ENCODE results near the gene SND1.

The SND1 gene

DNA sequence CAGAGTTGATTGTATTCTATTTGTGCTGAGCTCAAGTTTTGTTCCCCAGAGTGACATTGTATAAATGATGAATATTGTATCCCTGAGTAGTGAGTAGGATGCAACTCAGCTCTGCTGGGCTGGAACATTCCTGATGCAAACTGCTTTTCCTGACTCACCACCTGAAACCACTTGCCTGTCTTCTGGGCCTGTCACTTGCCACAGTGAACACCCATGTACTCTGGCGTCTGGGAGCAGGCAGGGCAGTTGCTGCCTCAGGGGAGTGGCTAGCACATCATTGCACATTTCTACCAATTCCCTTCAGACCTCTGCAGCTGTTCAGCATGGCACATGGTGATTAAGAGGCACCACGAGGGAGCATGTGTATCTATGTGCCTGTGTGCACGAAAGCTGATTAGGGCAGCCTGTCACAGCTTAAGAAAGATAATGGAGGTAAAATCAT, 157.3 kb downstream of the SND1 start:
- no peaks in the 10 kb centered on the region for H3K9me3 ChIP-seq (ENCODE audit: control insufficient read depth, insufficient read depth, low read length)
- H3K27me3 ChIP-seq (ENCODE audit: control insufficient read depth, low read length), result no peaks in the 10 kb centered on the region
- H3K36me3 ChIP-seq (ENCODE audit: control insufficient read depth, low read length), result peaks cover 56% of the 10 kb centered on the region
- H3K27ac ChIP-seq (ENCODE audit: low read depth, low read length), result no peak overlapping the region
- H3K4me1 ChIP-seq (ENCODE audit: control insufficient read depth, low read length), result no peaks in the 10 kb centered on the region
- H3K4me3 ChIP-seq (ENCODE audit: low read length), result no peak overlapping the region
- H3K79me2 ChIP-seq (ENCODE audit: control insufficient read depth, low read length), result peaks cover 53% of the 10 kb centered on the region
- no peak overlapping the region for H3K4me2 ChIP-seq (ENCODE audit: low read length)
- no peaks in the 10 kb centered on the region for H3F3A ChIP-seq (ENCODE audit: control insufficient read depth, insufficient read depth)
- no peaks in the 10 kb centered on the region for H3K9me2 ChIP-seq (replicated peaks; ENCODE audit: control insufficient read depth, low read length)
- peaks cover 12% of the 10 kb centered on the region for H4K20me1 ChIP-seq (ENCODE audit: control insufficient read depth, insufficient read depth, low read depth, low read length)
- TF ChIP-seq, protein P1, sequence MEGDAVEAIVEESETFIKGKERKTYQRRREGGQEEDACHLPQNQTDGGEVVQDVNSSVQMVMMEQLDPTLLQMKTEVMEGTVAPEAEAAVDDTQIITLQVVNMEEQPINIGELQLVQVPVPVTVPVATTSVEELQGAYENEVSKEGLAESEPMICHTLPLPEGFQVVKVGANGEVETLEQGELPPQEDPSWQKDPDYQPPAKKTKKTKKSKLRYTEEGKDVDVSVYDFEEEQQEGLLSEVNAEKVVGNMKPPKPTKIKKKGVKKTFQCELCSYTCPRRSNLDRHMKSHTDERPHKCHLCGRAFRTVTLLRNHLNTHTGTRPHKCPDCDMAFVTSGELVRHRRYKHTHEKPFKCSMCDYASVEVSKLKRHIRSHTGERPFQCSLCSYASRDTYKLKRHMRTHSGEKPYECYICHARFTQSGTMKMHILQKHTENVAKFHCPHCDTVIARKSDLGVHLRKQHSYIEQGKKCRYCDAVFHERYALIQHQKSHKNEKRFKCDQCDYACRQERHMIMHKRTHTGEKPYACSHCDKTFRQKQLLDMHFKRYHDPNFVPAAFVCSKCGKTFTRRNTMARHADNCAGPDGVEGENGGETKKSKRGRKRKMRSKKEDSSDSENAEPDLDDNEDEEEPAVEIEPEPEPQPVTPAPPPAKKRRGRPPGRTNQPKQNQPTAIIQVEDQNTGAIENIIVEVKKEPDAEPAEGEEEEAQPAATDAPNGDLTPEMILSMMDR (IDR thresholded peaks at IDR 0.05; ENCODE audit: low read depth, low read length, poor library complexity, severe bottlenecking), result no peak
- no peak for TF ChIP-seq EZH2phosphoT487 (IDR thresholded peaks at IDR 0.05; ENCODE audit: borderline replicate concordance, low read length)

DNA sequence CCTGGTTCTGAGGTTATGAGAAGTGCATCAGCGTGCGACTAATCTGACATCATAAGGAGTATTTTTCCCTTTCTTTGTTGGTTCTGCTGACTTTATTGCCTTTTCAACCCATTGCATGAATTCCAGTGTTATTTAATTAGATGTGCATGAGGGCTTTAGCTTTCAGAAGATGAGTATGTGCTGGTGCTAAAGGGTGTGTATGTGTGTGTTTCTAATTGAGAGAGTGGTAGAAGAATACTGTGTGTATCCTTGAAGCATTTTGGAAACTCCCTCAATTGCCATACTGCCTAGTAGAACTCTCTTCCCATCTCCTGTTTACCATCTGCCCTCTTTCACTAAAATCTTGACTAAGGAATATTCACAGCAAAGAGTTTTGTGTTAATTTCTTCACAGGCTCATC, 158.1 kb downstream of the SND1 start:
- no peaks in the 10 kb centered on the region for H3K9me2 ChIP-seq (replicated peaks; ENCODE audit: control insufficient read depth, low read length)
- peaks cover 59% of the 10 kb centered on the region for H3K79me2 ChIP-seq (ENCODE audit: control insufficient read depth, low read length)
- no peak overlapping the region for H3K27ac ChIP-seq (ENCODE audit: low read depth, low read length)

DNA sequence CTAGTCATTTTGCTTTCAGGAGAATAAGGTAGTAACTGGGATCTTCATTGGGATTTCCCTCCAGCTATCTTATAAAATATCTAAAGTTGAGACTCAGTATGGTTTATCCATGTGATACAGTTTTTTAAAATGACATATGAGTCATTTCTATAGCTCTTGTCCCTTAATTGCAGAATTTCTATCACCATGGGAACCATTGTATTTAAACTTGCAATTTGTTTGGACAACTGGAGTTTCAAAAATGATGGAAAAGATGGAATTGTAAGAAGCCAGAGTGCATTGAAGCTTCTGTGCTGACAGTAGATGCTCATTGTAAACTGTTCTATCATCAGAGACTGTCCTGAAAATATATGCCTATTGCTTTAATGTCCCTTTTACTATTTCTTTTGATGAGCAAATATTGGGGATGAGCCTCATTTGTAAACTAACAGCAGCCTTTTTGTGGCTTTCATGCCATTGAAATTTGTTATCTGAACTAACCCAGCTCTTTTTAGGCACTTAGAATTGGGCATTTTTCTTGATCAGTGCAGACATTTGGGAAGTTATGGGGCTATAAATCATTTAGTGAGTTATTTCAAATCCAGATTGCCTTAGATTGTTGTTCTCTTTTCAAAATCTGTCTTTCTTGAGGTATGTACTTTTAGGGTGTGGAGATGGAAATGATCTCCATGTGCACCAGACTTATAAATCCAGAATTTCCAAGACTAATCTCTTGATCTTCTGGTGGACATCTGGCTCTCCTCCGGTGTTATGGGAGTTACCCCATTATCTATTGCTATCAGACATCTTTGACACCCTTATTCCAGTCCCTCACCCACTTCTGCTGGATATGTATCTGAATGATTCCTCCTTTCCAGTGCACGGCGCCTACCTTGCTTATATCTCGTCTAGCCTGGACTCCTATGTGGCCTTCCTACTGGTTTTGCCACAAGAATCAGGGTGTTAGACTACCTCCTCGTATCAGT, 159.0 kb downstream of the SND1 start:
- no peak for TF ChIP-seq EZH2phosphoT487 (IDR thresholded peaks at IDR 0.05; ENCODE audit: borderline replicate concordance, low read length)
- TF ChIP-seq, protein P1 (IDR thresholded peaks at IDR 0.05; ENCODE audit: low read depth, low read length, poor library complexity, severe bottlenecking), result no peak
- Histone ChIP-seq H3K79me2 (ENCODE audit: control insufficient read depth, low read length) (peaks cover 59% of the 10 kb centered on the region), H4K20me1 (ENCODE audit: control insufficient read depth, insufficient read depth, low read depth, low read length) (0 out of 2 replicates have a peak, but pooled peaks cover 10% of the 10 kb centered on the region)

More for the DNA sequence above, 158.1 kb downstream of the SND1 start:
- Histone ChIP-seq H3F3A (ENCODE audit: control insufficient read depth, insufficient read depth) (no peaks in the 10 kb centered on the region), H3K4me2 (ENCODE audit: low read length) (no peak overlapping the region), H3K9me3 (ENCODE audit: control insufficient read depth, insufficient read depth, low read length) (no peaks in the 10 kb centered on the region), H3K4me3 (ENCODE audit: low read length) (no peak overlapping the region), H3K36me3 (ENCODE audit: control insufficient read depth, low read length) (peaks cover 50% of the 10 kb centered on the region), H3K4me1 (ENCODE audit: control insufficient read depth, low read length) (no peaks in the 10 kb centered on the region), H3K27me3 (ENCODE audit: control insufficient read depth, low read length) (no peaks in the 10 kb centered on the region), H4K20me1 (ENCODE audit: control insufficient read depth, insufficient read depth, low read depth, low read length) (peaks cover 12% of the 10 kb centered on the region)
- TF ChIP-seq EZH2phosphoT487 (IDR thresholded peaks at IDR 0.05; ENCODE audit: borderline replicate concordance, low read length), result no peak
- TF ChIP-seq, protein P1 (IDR thresholded peaks at IDR 0.05; ENCODE audit: low read depth, low read length, poor library complexity, severe bottlenecking), result no peak

More for the DNA sequence above, 159.0 kb downstream of the SND1 start:
- H3K4me1 ChIP-seq (ENCODE audit: control insufficient read depth, low read length), result no peaks in the 10 kb centered on the region
- H3K27me3 ChIP-seq (ENCODE audit: control insufficient read depth, low read length), result no peaks in the 10 kb centered on the region
- peaks cover 48% of the 10 kb centered on the region for H3K36me3 ChIP-seq (ENCODE audit: control insufficient read depth, low read length)
- H3K4me3 ChIP-seq (ENCODE audit: low read length), result no peak overlapping the region
- H3F3A ChIP-seq (ENCODE audit: control insufficient read depth, insufficient read depth), result no peaks in the 10 kb centered on the region
- no peaks in the 10 kb centered on the region for H3K9me2 ChIP-seq (replicated peaks; ENCODE audit: control insufficient read depth, low read length)
- no peaks in the 10 kb centered on the region for H3K9me3 ChIP-seq (ENCODE audit: control insufficient read depth, insufficient read depth, low read length)
- H3K4me2 ChIP-seq (ENCODE audit: low read length), result no peak overlapping the region
- no peak overlapping the region for H3K27ac ChIP-seq (ENCODE audit: low read depth, low read length)
